ENCODE data around the gene CCDC92B. TPM values are rescaled to one million over a fixed set of nuclear protein-coding genes. Genes with fewer than 3 reads are reported as not detected.

Gene CCDC92B
- total RNA-seq, 1 donor from 2014 or later = 0.35 TPM

GRCh38 chr17:2796164-2797125, 47.0 kb upstream of the CCDC92B start, which contains the start of gene RAP1GAP2:
TSS of gene RAP1GAP2 (plus strand) at chr17:2796438. CDS start at chr17:2796528, 90 bp downstream.
- TF ChIP-seq CTCF (conservative IDR thresholded peaks at IDR 0.05) = no peak
- peaks cover 8% of the 10 kb centered on the region for H3K27me3 Mint-ChIP-seq (ENCODE audit: low read depth)
- DNase-seq (ENCODE audit: low read depth, low spot score) = no peak
- H3K4me3 Mint-ChIP-seq = no peak within 1 kb of the TSS
- no peaks in the 10 kb centered on the region for H3K4me1 Mint-ChIP-seq
- no peaks in the 10 kb centered on the region for H3K9me3 Mint-ChIP-seq
- H3K27ac Mint-ChIP-seq (ENCODE audit: unreplicated experiment) = peak within 1 kb of the TSS; percentile 60
- no peaks in the 10 kb centered on the region for H3K36me3 Mint-ChIP-seq (ENCODE audit: low read depth)

GRCh38 chr17:2795441-2796163, 46.1 kb upstream of the CCDC92B start:
- DNase-seq (ENCODE audit: low read depth, low spot score) = no peak
- H3K4me1 Mint-ChIP-seq = no peaks in the 10 kb centered on the region
- H3K36me3 Mint-ChIP-seq (ENCODE audit: low read depth) = no peaks in the 10 kb centered on the region
- H3K27me3 Mint-ChIP-seq (ENCODE audit: low read depth) = peaks cover 8% of the 10 kb centered on the region
- H3K27ac Mint-ChIP-seq (ENCODE audit: unreplicated experiment) = no peak overlapping the region
- H3K9me3 Mint-ChIP-seq = no peaks in the 10 kb centered on the region
- H3K4me3 Mint-ChIP-seq = no peak overlapping the region
- TF ChIP-seq CTCF (conservative IDR thresholded peaks at IDR 0.05) = no peak

- H3K4me3 Mint-ChIP-seq = no peak overlapping the region
- H3K9me3 Mint-ChIP-seq = no peaks in the 10 kb centered on the region
- DNase-seq (ENCODE audit: low read depth, low spot score) = no peak
- H3K27ac Mint-ChIP-seq (ENCODE audit: unreplicated experiment) = no peak overlapping the region
- no peaks in the 10 kb centered on the region for H3K36me3 Mint-ChIP-seq (ENCODE audit: low read depth)
- TF ChIP-seq CTCF (conservative IDR thresholded peaks at IDR 0.05) = no peak
- H3K27me3 Mint-ChIP-seq (ENCODE audit: low read depth) = peaks cover 8% of the 10 kb centered on the region
- H3K4me1 Mint-ChIP-seq = no peaks in the 10 kb centered on the region
Measured at GRCh38 chr17:2794111-2794803, 44.8 kb upstream of the CCDC92B start.

GRCh38 chr17:2792366-2793169, 43.1 kb upstream of the CCDC92B start:
- TF ChIP-seq CTCF (conservative IDR thresholded peaks at IDR 0.05) = no peak
- DNase-seq (ENCODE audit: low read depth, low spot score) = no peak
- peaks cover 4% of the 10 kb centered on the region for H3K27me3 Mint-ChIP-seq (ENCODE audit: low read depth)
- H3K27ac Mint-ChIP-seq (ENCODE audit: unreplicated experiment) = no peak overlapping the region
- H3K36me3 Mint-ChIP-seq (ENCODE audit: low read depth) = no peaks in the 10 kb centered on the region
- no peaks in the 10 kb centered on the region for H3K4me1 Mint-ChIP-seq
- no peak overlapping the region for H3K4me3 Mint-ChIP-seq
- H3K9me3 Mint-ChIP-seq = no peaks in the 10 kb centered on the region

Data from neural crest cell (in vitro differentiated cells).